ENCODE data around the gene DNAJC10.
"Not testable (repeated sequence)": the region's sequence is repeated elsewhere in the genome, so short reads cannot be mapped to it uniquely, and the experiment has no call there.

DNAJC10 gene

DNA sequence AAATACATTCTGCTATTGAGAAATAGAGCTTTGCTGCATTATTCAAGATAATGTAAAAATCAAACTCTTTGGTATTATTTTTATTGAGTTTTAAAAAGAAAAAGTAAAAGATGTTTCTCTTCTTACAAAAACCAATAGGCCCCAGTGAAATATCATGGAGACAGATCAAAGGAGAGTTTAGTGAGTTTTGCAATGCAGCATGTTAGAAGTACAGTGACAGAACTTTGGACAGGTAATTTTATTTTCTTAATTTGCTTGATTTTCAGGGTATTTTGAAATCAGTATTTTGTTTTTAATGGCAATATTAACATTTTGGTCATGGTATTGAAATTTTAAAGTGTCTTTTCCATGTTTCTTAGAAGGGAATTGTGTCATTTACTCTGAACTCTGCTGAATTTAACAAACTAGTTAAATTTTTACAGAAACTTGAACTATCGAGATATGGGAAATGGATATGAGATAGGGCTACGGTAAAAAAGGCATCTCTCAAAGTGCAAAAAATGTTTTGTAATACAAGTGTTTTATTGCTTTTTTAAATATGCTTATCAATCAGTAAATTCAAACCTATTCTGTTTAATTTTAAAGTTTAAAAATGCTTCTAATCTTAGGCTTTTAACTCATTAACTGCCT is 13.8 kb downstream of the DNAJC10 start:
- no peak for DNase-seq

DNA sequence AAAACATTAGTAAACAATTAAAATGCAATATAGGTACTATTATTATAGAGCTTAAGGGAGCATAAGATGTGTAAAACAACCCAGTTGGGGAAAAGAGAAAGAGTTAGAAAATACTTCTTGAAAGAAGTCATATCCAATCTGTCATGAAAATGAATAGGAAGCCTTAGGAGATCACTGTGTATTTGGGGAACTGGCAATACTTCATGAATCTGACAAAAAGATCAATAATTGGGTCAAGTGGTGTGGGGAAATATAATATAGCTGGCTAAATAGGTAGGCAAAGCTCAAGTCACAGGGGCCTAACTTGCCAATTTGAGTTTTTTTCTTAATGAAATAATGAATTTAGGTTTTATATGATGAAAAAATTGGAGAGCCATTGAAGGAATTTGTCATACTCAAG is 14.4 kb downstream of the DNAJC10 start:
- DNase-seq: no peak

- DNase-seq: no peak
Measured at GRCh38 chr2:182732736-182733135, 16.7 kb downstream of the DNAJC10 start.

GRCh38 chr2:182733572-182733971 is 17.5 kb downstream of the DNAJC10 start:
- no peak for DNase-seq

- not testable (repeated sequence) for DNase-seq
Measured at GRCh38 chr2:182736856-182737255, 20.8 kb downstream of the DNAJC10 start.

DNA sequence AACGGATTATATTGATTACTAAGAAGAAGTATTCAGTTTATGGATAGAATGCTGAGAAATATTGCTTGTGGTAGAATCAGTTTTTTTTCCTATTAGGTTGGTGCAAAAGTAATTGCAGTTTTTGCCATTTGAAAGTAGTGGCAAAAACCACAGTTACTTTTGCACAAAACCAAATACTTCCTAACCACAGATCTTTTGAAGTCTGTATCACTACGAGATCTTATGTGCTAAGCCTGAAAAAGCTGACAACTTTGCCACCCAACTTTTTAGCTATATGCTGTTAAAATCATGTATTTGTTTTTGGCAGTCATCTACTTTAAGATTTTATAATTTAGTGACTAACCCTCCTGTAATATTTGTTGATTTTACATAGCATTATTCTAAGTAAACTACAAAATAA is 24.6 kb downstream of the DNAJC10 start:
- no peak for DNase-seq

- DNase-seq: no peak
Measured at GRCh38 chr2:182741620-182742019, 25.6 kb downstream of the DNAJC10 start.

- DNase-seq: no peak
Measured at GRCh38 chr2:182744490-182744889, 28.4 kb downstream of the DNAJC10 start.

- DNase-seq: no peak
Measured at GRCh38 chr2:182745061-182745460, 29.0 kb downstream of the DNAJC10 start.

GRCh38 chr2:182745894-182746293 is 29.8 kb downstream of the DNAJC10 start:
- not testable (repeated sequence) for DNase-seq

GRCh38 chr2:182754231-182754630 is 38.2 kb downstream of the DNAJC10 start:
- DNase-seq: no peak

- no peak for DNase-seq
Measured at GRCh38 chr2:182758379-182758778, 42.3 kb downstream of the DNAJC10 start.

GRCh38 chr2:182761903-182762302 is 45.8 kb downstream of the DNAJC10 start:
- no peak for DNase-seq

GRCh38 chr2:182763311-182763912 is 47.4 kb downstream of the DNAJC10 start:
- peak; percentile 44 for DNase-seq

DNA sequence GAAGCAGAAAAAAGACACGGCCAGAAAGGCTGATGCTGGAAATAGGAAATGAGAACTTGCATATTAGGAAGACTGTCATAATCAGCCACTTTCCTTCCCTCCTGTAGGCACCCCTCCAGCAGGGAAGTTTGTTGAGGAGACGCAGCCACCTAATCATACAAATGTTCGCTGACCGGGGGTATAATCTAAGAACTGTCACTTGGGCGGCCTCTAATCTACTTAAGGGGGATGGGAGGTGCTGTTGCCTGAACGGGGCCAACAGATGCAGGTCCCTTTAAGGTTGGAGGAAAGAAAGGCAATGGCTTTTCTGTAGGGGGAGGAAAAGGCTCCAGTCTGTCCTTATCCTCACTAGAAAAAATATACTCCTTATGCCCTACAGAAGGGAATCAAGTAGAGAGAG is 50.6 kb downstream of the DNAJC10 start:
- DNase-seq: no peak

DNA sequence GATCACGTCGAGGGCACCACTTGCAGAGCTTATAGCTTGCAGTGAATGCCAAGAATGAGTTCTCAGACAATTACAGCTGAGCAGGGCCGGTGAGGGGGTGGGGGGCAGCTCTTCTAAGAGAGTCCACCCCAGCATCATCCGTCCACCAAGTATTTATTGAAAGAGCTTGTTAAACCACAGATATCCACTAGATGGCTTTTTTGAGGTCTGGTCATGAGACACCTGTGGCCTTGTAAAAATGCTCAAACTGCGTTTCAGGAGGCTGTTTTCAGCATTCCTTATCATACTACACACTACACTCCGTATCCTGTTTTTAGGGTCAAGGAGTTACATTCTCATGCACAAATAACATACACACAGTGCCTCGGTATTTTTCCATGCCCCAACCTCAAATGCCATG is 51.5 kb downstream of the DNAJC10 start:
- peak; percentile 29 for DNase-seq

- not testable (repeated sequence) for DNase-seq
Measured at GRCh38 chr2:182768950-182769349, 52.9 kb downstream of the DNAJC10 start.

DNA sequence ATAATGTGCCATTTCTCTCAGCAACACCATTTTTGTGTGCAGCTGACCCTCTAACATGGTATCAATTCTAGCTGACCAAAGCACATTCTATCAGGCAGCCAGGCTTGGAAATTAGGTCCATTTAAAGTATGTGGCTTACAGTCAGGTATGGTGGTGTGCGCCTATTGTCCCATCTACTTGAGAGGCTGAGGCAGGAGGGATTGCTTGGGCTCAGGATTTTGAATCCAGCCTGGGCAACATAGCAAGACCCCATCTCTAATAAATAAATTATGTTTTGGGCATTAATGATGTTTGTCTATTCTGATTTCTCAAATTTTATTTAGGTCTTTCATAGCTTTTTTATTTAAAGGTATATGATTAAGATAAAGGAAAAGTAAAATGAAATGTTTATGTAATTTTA is 63.3 kb downstream of the DNAJC10 start:
- DNase-seq: no peak

DNA sequence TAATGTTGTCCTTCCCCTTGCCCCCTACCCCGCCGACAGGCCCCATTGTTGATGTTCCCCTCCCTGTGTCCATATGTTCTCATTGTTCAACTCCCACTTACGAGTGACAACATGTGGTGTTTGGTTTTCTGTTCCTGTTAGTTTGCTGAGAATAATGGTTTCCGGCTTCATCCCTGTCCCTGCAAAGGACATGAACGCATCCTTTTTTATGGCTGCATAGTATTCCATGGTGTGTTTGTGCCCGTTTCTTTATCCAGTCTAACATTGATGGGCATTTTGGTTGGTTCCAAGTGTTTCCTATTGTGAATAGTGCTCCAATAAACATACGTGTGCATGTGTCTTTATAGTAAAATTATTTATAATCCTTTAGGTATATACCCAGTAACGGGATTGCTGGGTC is 65.0 kb downstream of the DNAJC10 start:
- not testable (repeated sequence) for DNase-seq

DNA sequence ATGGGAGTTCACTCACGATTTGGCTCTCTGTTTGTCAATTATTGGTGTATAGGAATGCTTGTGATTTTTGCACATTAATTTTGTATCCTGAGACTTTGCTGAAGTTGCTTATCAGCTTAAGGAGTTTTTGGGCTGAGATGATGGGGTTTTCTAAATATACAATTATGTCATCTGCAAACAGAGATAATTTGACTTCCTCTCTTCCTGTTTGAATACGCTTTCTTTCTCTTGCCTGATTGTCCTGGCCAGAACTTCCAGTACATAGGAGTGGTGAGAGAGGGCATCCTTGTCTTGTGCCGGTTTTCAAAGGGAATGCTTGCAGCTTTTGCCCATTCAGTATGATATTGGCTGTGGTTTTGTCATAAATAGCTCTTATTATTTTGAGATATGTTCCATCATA is 66.6 kb downstream of the DNAJC10 start:
- DNase-seq: not testable (repeated sequence)

GRCh38 chr2:182784058-182784706 is 68.1 kb downstream of the DNAJC10 start:
- no peak for DNase-seq

GRCh38 chr2:182784777-182785176 is 68.7 kb downstream of the DNAJC10 start:
- peak; percentile 63 for DNase-seq

DNA sequence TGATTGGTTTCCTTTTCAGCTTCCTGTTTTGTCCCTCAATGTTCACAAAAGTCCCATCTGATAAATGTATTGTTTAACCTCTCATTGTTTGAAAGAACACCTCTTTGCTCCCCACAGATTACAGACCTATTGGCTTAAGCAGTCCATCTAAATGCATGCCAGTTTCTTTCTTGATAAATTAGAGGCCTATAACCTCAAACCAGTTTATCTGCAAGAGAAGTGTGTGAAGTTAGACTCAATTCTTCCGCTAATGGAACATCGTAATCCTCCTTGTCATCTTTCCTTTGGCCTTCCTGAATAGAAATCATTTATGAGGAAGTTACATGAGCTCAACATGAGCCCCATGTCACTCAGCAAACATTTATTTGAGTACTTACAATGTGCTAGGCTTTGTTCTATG is 76.4 kb downstream of the DNAJC10 start:
- no peak for DNase-seq

DNA sequence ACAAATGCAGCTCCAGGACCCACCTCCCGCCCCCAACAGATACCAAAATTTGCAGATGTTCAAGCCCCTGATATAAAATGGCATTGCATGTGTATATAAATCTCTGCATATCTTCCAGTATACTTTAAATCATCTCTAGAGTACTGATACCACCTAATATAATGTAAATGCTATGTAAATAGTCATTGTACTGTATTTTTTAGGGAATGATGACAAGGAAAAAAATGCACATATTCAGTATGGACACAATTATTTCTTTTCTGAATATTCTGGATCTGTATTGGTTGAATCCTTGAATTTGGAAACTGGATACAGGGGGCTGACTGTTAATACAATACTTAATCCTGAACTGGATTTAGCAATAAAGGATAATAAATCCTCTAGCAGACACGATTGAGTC is 82.7 kb downstream of the DNAJC10 start:
- DNase-seq: no peak

- no peak for DNase-seq
Measured at GRCh38 chr2:182804128-182804527, 88.1 kb downstream of the DNAJC10 start.

All from NCI-H1694 (cell line).